GM21390 (cell line): ENCODE measurements around the gene CCDC97.
"Not testable (repeated sequence)": the region's sequence is repeated elsewhere in the genome, so short reads cannot be mapped to it uniquely, and the experiment has no call there.

Source experiments
- ATAC-seq: cut with Tn5 transposase; IDR thresholded peaks from one replicate; pipeline ENCODE4 v1.9.1; 2021; ENCODE audit not compliant: unreplicated experiment

The CCDC97 gene

GRCh38 chr19:41357746-41358145 is 47.8 kb downstream of the CCDC97 start:
- ATAC-seq: no peak

- ATAC-seq: no peak
These were observed 49.8 kb downstream of the CCDC97 start for GRCh38 chr19:41359741-41360140.

DNA sequence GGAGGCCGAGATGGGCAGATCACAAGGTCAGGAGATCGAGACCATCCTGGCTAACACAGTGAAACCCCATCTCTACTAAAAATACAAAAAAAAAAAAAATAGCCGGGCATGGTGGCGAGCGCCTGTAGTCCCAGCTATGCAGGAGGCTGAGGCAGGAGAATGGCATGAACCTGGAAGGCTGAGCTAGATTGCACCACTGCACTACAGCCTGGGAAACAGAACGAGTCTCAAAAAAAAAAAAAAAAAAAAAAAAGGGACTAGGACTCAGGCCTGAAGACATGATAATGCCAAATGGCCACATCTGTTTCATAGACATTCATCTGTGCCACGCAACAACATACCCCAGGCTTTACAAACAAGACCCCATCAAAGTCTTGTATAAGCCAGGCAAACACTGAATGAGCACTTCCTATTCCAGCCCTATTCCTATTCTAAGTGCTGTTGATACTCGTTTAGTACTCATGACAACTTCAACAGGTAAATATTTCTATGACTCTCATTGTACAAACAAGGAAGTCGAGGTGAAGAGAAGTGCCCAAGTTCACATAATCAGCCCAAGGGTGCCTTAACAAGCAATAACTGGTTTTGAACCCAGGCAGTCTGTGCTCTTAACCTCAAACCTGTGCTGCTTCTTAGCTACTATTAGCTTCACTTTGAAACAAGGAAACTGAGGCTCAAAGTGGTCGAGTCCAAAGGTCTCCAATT is 52.3 kb downstream of the CCDC97 start:
- ATAC-seq: no peak

DNA sequence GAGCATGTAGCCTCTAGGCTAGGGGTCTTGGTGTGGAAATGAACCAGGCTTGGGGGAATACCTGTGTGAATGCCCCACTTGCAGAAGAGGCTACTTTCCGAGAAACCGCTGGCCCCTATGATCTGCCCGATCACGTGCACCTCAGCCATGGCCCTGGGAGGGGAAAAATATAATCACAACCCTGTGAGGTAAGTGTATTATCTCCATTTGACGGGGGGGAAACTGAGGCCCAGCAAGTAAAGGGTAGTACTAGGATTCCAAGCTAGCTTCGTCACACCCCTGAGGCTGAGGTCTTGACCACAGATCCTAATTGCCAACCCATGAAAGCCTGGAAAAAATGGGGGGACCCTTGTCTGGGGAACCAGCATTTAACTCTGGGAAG is 53.4 kb downstream of the CCDC97 start:
- ATAC-seq: no peak

DNA sequence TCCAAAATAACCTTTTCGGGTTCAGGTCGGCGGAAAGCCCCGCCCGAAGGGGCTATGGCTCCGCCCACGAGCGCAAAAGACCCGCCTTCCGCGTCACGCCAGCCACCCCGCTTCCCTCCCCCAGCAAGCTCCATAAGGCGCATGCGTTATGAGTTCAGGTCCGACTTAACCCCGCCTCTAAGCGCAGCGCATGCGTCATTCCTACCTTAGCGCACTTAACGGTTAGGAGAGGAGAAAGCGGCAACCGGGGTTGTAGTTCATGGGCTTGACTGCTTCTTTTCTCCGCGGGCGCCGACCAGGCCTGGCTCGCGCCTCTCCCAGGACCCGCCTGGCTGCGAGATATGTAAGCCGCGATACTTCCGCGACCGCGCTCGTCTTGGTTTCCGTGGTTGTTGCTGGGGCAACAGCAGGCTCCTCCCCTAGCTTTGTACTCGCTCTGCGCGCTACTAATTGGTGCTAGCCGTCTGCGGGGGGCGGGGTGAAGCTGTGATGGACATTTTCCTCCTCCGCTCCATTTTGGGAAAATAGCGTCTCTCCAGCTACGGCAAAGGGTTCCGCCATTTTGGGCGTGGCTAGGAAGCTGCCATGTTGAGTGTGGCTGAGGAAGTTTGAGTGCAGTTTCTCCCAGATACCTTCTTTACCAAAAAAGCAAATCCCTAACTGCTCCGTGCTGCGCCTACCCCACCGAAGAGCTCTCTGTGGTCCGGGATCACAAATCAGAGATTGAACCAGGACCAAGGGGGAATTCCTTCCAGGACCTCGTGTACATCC is 54.0 kb downstream of the CCDC97 start, which contains the start of gene B9D2:
TSS of gene B9D2 (minus strand) at position 397 of the 771 bp plus-strand sequence. CDS start 630 bp downstream, outside the sequence.
- peak; percentile 83 for ATAC-seq

DNA sequence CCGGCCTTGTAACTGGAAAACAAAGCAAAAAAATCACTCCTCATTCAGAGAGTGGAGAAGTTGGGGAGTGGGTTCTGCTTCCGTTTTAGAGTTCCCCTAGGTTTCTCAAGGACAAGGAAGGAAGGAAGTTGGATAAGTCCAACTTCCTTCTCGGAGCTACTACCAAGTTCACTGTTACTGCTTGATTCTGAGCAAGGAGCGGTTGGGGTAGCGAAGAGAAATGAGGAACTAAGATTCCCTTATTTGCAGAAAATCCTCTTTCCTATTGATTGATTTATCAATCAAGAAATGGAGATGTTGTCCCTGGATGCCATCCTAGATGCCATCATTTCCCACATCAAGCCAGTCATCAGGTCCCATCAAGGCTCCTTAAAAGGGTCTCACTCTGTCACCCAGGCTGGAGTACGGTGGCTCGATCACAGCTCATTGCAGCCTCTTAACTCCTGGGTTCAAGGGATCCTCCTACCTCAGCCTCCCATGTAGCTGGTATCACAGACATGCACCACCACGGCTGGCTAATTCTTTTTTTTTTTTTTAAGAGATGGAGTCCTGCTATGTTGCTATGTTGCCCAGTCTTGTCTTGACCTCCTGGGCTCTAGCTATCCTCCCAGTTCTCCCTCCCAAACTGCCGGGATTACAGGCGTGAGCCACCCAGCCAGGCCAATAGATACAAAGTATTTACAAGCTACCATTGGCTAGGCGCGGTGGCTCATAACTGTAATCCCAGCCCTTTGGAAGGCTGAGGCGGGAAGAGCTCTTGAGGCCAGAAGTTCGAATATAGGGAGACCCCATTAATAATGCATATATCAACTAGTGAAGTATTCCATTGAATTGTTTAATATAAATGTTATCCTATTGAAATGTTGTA is 54.8 kb downstream of the CCDC97 start:
- ATAC-seq: no peak

DNA sequence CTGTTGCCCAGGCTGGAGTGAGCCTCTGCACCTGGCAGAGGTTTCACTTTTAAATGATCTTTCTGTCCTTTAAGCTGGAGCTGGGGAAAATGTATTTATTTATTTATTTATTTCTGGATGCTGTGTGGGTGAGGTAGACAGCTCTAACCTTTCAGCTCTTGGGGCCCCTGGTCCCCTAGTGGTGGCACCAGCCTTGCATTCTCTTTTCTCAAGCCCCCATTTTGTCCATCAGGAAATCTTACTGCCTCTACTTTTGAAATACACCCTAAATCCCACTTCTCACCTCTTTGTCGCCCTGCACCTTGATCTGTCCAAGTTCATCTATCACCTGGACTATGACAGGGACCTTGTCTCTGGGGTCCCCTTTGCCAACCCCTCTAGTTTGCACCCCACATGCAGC is 56.1 kb downstream of the CCDC97 start:
- no peak for ATAC-seq

DNA sequence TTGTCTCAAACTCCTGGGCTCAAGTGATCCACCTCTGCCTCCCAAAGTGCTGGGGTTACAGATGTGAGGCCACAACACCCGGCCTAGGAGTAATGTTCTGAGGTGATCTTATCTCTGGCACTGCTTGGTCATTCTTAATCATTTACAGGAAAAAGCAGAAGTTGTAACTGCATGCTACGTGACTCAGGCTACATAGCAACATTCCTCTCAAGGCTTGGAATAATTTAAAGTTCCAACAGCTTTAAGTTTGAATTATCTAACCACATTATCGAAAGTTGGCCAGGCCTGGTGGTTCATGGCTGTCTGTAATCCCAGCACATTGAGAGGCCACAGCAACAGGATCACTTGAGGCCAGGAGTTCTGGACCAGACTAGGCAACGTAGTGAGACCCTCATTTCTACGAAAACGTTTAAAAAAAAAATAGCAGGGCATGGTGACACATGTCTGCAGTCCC is 57.9 kb downstream of the CCDC97 start:
- no peak for ATAC-seq

DNA sequence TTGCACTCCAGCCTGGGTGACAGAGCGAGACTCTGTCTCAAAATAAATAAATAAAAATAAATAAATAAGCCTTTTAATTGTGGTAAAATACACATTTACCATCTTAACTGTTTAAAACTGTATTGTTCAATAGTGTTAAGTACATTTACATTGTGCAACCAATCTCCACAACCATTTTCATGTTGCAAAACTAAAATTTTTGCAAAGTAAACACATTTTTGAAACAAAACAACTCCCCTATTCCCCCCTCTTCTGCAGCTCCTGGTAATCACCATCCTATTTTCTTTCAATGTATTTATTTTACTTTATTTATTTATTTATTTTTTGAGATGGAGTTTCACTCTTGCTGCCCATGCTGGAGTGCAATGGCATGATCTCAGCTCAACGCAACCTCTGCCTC is 59.8 kb downstream of the CCDC97 start:
- ATAC-seq: no peak

DNA sequence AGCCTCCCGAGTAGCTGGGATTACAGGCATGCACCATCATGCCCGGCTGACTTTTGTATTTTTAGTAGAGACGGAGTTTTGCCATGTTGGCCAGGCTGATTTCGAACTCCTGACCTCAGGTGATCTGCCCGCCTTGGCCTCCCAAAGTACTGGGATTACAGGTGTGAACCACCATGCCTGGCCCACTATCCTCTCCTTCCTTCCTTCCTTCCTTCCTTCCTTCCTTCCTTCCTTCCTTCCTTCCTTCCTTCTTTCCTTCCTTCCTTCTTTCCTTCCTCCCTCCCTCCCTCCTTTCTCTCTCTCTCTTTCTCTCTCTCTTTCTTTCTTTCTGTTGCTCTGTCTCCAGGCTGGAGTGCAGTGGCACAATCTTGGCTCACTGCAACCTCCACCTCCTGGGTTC is 61.1 kb downstream of the CCDC97 start:
- not testable (repeated sequence) for ATAC-seq

GRCh38 chr19:41371541-41371940 is 61.6 kb downstream of the CCDC97 start:
- no peak for ATAC-seq

DNA sequence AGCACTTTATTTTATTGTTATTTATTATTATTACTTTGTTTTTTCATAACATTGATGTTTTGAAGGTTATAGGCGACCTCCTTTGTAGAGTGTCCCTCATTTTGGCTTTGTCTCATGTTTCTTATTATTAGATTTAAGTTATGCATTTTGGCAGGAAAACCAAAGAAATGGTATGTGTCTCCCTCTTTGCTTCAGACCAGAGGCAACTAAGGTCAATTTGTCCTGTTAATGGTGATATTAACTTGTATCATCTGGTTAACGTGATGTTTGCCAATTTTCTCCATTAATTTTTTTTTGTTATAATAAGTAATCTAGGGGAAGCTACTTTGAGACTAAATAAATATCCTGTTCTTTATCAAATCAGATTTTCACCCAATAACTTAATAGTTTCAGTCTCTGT is 62.5 kb downstream of the CCDC97 start:
- ATAC-seq: no peak

- ATAC-seq: no peak
These were observed 64.0 kb downstream of the CCDC97 start for GRCh38 chr19:41373993-41374392.
